Pons (tissue), 1 donor: ENCODE results near the gene EPS8L3.
"Not testable (repeated sequence)": the region's sequence is repeated elsewhere in the genome, so short reads cannot be mapped to it uniquely, and the experiment has no call there.

Experiments
- DNase-seq: peaks from one replicate; pipeline ENCODE4 v3.0.0-alpha.2; 2016; ENCODE audit warnings: low spot score

The EPS8L3 gene

GRCh38 chr1:109763646-109764415, at the start of gene EPS8L3:
EPS8L3 (minus strand) TSS chr1:109763923; CDS start chr1:109761749, 2,174 bp downstream.
- no peak for DNase-seq

GRCh38 chr1:109812691-109813393, 49.1 kb upstream of the EPS8L3 start:
- DNase-seq, result peak; percentile 95

DNA sequence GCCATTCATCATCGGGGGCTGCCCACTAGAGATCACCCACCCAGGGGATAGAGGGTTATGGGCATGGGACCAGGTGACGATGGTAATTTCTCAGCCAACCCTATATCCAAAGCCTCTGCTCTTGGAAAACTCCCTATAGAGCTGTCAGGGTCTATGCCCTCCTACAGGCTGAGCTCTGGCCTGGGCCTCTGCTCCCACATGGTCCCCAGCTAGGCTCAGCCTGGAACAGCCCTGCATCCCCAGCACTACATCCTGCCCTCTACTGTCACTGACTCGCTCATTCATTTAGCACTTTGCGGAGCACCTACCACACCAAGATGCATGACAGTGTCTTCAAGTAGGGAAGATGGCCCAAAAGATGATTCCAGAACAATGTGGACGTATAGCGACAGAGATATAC, 45.0 kb upstream of the EPS8L3 start:
- no peak for DNase-seq

GRCh38 chr1:109807822-109808680, 44.3 kb upstream of the EPS8L3 start:
- DNase-seq, result no peak

DNA sequence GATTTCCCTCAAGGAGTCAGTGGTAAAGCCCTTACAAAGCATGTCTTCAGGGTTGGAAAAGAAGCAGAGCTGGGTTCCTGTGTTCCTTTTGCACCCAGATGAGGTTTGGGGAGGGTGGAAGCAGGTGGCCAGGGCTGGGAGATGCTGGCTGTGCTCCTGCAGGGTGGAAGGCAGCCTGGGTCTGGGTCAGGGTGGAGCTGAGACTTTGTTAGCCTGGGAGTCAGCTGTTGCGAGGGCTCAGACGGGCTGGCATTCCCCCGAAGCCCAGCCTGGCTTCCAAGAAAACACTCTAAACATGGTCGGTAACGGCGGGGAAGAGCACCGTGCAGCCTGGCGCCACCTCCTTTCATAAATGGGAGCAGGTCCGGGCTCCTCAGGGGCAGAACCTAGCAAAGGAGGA, 43.7 kb upstream of the EPS8L3 start:
- no peak for DNase-seq

- no peak for DNase-seq
Observed at GRCh38 chr1:109806733-109807400, 43.1 kb upstream of the EPS8L3 start.

DNA sequence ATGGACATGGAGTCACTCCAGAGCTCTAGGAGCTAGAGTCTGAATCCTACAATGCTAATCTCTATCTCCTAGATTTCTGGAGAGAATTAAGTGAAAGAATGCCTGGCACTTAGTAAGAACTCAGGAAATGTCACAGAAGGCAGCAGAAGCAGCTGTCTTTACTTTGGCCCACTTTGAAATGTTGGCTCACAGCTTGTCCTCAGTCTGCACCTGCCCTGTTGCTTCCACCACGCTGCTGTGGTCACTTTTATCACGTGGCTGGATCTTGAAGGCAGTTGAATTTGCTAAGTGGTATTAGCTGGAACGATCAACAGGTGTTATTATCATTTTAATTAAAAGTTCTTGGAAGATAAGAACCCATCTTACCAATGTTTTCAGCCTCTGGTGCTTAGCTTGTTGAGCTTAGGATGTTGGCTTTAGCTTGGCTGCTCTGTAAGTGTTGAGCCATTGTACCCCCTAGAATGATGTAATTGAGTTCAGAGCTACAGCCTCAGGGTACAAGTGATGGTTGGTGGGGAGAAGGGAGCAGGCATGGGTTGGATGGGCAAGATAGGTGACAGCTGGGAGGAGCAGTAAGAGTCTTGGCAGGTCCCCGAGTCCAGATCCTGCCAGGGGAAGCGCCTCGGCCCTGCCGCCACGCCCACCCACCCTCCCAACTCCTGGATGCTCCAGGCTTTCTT, 41.9 kb upstream of the EPS8L3 start:
- DNase-seq, result no peak

DNA sequence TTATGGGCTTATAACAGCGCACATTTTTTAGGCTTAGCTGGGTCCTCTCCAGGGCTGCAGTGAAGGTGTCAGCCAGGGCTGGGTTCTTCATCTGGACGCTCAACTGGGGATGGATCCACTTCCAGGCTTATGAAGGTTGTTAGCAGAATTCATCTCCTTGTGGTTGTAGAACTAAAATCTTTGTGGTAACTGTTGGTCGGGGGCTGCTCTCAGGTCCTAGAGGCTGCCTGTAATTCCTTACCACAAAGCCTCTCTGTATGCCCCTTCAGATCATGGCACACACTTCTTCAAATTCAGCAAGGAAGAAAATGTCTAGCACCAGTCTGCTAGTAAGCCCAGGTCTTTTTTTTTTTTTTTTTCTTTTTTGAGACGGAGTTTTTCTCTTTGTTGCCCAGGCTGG, 40.9 kb upstream of the EPS8L3 start:
- DNase-seq, result no peak

GRCh38 chr1:109803901-109804331, 40.2 kb upstream of the EPS8L3 start:
- DNase-seq, result no peak

- peak; percentile 58 for DNase-seq
Observed at GRCh38 chr1:109802901-109803561, 39.3 kb upstream of the EPS8L3 start.

DNA sequence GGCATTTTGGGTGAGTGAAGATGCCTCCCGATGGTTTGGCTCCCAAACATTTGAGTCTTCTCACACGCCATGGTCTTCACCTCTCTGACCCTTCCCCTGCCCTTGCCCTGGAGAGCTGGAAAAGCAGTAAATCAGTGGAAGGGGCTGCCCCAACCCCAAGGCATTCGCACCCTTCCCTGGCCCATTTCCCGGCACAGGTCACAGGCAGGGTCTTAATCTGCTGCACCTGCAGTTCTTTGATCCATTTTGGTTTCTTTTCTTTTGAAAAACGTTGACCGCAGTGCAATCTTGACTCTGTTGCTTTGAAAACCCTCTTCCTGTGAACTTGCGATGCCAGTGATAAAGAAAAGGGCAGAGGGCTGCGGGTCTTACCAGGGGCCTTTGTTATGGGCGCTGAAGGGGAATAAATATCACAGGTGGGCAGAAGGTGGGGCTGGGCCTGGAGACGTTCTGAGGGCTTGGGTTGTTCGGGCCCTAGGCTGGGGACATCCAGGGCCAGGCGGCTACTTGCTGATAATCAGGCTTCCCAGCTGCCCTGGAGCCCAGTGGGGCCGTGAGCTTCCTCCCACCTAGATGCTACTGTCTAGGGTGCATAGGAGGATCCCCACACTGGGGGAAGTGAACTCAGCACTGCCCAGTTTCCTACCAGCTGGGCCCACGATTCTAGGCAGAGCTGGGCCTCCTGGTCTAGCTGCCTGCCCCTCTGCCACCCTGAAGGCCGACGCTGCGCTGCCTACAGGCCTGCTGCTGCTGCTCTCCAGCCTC, 38.6 kb upstream of the EPS8L3 start:
- no peak for DNase-seq

DNA sequence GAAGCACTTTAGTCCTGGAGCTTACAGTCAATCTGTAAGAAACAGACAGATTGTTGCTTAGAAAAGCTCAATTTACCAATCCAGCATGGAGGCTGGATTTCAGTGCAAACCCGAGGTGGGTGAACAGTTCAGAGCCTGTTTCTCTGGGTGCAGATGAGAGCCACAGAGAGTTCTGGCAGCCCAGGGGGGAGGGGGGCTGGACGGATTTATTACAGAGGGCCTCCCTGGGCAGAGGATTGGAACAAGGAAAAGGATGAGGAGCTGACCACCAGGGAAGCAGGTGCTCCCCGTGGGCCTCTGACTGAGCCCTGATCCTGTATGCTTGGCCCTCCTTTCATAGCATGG, 38.0 kb upstream of the EPS8L3 start:
- no peak for DNase-seq

- DNase-seq, result no peak
Observed at GRCh38 chr1:109800291-109800690, 36.6 kb upstream of the EPS8L3 start.

DNA sequence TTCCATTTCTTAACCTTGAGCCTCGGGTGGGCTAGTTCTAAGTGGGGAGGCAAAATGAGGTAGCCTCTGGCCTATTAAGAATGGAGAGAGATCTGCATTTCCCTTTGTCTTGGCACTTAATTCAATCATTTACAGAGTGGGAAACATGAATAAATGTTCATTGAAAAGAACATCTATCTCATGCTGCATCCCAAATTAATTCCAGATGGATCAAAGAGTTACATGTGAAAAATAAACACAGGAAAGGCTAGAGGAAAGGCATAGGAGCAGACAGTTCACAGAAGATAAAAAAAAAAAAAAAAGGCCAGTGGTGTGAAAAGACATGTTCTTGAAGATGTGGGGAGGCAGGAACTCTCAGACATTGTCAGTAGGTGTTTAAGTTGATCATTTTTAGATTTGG, 35.7 kb upstream of the EPS8L3 start:
- no peak for DNase-seq

- DNase-seq, result not testable (repeated sequence)
Observed at GRCh38 chr1:109797303-109797595, 33.5 kb upstream of the EPS8L3 start.

GRCh38 chr1:109796484-109797302, 33.0 kb upstream of the EPS8L3 start:
- no peak for DNase-seq

- no peak for DNase-seq
Observed at GRCh38 chr1:109794319-109795132, 30.8 kb upstream of the EPS8L3 start.

DNA sequence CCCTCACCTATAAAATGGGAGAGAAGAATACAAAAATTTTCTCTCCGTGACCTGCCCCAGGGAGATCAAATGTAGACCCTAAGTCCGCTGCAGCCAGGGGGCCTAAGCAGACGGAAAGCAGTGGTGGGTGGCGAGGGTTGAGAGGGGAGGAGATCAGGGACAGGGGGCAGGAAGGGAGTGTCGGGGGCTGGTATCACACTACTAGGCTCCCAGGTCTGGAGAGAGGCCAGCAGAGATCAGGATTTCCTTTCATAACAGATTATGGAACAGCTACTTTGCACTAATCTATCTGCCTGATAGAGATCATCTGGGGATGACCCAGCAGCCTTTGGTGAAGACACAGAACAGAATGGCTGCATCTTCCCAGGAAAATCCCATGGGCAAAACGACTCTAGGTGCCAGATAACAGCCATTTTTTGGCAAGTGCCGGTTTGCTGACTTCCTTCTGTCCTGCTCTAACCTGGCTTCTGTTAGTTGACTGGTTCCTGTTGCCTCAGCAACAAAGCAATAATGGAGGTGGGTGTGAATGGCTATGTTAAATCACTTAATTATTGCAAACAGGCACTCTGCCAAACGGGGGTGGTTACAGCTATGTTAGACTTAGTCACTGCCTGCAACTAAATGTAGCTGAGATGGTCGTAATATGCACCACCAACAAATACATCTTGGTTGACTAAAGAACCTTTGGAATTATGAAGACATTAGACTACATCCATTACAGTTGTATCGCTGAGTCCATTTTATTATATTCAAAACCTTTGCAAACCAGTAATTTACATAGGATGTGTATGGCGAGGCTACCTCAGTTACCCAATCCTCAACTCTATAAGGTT, 30.0 kb upstream of the EPS8L3 start:
- no peak for DNase-seq
